ENCODE data around the gene RNF215.
"Not testable (repeated sequence)": the region's sequence is repeated elsewhere in the genome, so short reads cannot be mapped to it uniquely, and the experiment has no call there.

- not testable (repeated sequence) for TF ChIP-seq EZH2phosphoT487 (conservative IDR thresholded peaks at IDR 0.05; ENCODE audit: low read length); CTCF (IDR thresholded peaks at IDR 0.05; ENCODE audit: insufficient read depth, low read length, poor library complexity, severe bottlenecking)
Measured at GRCh38 chr22:30401024-30401423, 13.8 kb upstream of the RNF215 start.

All from SU-DHL-6 (cell line).